Measurements from ENCODE around the gene MCM3AP. TPM values are rescaled to one million over a fixed set of nuclear protein-coding genes. Genes with fewer than 3 reads are reported as not detected.
A peak's percentile ranks its signal among the peaks of the same experiment; 100 is the strongest.

The MCM3AP gene
- total RNA-seq, 1 donor from 2014 or later = 92.2 TPM

DNA sequence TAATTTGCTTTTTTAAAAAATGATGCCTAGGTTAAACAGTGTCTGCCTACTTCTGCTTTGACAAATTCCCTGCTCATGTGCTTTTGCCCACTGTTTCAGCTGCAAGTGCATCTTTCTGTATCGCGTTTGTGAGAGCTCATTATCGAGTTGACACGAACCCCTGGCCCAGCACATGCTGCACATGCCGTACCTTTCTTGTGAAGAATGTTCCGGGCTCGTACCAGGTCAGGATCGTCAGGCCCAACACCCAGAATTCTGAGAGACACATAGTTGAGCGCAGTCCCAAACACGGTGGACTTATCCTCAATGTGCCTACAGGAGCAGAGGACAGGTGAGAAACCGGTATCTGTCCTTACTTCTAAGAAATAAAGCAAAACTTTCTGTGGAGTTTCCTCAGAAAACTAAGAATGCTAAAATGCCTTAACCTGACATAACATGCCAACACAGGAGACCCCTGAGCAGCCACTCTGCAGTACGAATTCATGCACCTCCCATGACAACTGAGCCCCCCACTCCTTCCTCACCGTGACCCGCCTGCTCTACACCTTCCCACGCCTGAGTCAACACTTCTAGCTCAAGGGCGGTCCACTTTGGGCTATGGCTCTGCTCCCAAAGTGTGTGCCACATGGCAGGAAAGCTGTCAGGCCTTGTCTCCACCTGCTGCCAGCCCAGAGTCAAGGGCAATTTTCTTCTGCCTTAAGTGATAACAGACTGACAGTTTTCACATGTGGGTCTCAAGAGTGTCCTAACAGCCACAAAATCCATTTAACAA is 63.6 kb downstream of the MCM3AP start:
- H3K27ac ChIP-seq = no peak overlapping the region

DNA sequence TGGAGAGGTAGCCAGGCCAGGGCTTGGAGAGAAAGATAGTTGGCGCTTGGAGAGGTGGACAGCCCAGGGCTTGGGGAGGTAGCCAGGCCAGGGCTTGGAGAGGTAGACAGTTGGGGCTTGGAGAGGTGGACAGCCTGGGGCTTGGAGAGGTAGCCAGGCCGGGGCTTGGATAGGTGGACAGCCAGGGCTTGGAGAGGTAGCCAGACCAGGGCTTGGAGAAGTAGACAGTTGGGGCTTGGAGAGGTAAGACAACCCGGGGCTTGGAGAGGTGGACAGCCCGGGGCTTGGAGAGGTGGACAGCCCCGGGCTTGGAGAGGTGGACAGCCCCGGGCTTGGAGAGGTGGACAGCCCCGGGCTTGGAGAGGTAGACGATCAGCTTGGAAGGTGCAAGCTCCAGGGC is 64.6 kb downstream of the MCM3AP start:
- ATAC-seq (no peak), DNase-seq (no peak)
- H3K9me3 ChIP-seq = no peaks in the 10 kb centered on the region
- peaks cover 41% of the 10 kb centered on the region for H3K36me3 ChIP-seq
- TF ChIP-seq, protein P1, sequence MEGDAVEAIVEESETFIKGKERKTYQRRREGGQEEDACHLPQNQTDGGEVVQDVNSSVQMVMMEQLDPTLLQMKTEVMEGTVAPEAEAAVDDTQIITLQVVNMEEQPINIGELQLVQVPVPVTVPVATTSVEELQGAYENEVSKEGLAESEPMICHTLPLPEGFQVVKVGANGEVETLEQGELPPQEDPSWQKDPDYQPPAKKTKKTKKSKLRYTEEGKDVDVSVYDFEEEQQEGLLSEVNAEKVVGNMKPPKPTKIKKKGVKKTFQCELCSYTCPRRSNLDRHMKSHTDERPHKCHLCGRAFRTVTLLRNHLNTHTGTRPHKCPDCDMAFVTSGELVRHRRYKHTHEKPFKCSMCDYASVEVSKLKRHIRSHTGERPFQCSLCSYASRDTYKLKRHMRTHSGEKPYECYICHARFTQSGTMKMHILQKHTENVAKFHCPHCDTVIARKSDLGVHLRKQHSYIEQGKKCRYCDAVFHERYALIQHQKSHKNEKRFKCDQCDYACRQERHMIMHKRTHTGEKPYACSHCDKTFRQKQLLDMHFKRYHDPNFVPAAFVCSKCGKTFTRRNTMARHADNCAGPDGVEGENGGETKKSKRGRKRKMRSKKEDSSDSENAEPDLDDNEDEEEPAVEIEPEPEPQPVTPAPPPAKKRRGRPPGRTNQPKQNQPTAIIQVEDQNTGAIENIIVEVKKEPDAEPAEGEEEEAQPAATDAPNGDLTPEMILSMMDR (IDR thresholded peaks at IDR 0.05) = no peak
- no peak overlapping the region for H3K4me3 ChIP-seq
- H3K27ac ChIP-seq = no peak overlapping the region
- intact Hi-C loops (cut with DNase I) = no loop called here
- H3K27me3 ChIP-seq = no peaks in the 10 kb centered on the region
- H3K4me1 ChIP-seq = peaks cover 2% of the 10 kb centered on the region

More for the DNA sequence above, 63.6 kb downstream of the MCM3AP start:
- intact Hi-C loops (cut with DNase I) = no loop called here
- DNase-seq (no peak), ATAC-seq (peak; percentile 48)
- H3K4me1 ChIP-seq = peaks cover 10% of the 10 kb centered on the region
- H3K36me3 ChIP-seq = peaks cover 34% of the 10 kb centered on the region
- TF ChIP-seq, protein P1 (IDR thresholded peaks at IDR 0.05) = no peak
- no peaks in the 10 kb centered on the region for H3K9me3 ChIP-seq
- no peaks in the 10 kb centered on the region for H3K27me3 ChIP-seq
- no peak overlapping the region for H3K4me3 ChIP-seq

DNA sequence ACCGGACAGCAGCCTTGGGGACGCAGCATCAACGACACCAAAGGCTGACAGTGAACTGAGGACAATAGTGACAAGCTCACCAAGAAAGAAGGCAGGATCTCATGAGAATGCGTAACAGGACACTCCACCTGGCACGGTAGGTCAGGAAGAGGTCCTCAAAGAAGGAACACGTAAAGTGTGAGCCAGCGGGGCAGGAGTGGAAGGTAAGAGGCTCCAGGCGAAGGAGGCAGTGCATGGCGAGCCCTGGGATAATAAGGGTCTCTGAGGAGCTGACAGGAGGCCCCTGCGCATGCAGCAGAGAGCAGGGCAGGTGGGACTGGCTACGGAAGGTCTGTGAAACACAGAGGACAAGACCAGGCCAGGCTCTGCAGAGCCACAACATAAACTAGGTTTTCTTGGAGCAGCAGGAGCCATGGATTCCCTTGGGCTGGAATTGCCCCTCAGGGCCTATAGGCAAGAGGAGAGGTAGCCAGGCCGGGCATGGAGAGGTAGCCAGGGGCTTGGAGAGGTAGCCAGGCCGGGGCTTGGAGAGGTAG is 65.1 kb downstream of the MCM3AP start:
- no peaks in the 10 kb centered on the region for H3K4me1 ChIP-seq
- peak; percentile 34 for ATAC-seq
- H3K9me3 ChIP-seq = no peaks in the 10 kb centered on the region
- no peak overlapping the region for H3K4me3 ChIP-seq
- H3K27me3 ChIP-seq = no peaks in the 10 kb centered on the region
- H3K27ac ChIP-seq = no peak overlapping the region
- DNase-seq = no peak
- H3K36me3 ChIP-seq = peaks cover 46% of the 10 kb centered on the region
- intact Hi-C loops (cut with DNase I) = no loop called here
- TF ChIP-seq, protein P1 (IDR thresholded peaks at IDR 0.05) = no peak

DNA sequence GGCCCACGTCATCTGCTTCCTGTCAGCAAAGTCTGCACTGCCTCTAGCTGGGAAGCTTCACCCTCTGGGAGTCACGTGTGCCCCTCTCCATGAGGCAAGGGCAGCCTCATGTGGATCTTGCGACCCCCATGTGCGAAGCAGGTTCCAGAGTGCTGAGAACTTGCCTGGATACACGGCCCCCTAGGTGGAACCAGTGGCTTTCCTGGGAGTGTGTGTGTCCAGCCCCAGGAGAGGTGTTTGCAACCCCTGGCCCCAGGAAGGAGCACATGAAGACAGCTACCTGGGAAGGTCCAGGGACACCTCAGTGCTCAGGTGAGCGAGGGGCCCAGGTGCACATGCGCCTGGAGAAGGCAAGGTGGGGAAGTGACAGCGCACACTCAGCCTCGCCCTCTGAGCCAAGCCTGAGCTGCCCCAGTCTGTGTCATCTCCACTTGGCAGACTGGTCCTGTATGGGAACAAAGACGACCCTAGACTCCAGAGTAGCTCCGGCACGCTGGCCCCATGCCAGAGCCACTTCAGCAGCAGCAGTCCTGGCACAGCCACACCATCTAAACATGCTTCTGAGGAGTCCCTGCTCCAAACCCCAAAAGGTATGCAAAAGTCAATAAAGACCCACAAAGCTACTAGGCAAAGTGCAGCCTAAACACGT is 65.7 kb downstream of the MCM3AP start:
- peaks cover 52% of the 10 kb centered on the region for H3K36me3 ChIP-seq
- no peaks in the 10 kb centered on the region for H3K9me3 ChIP-seq
- DNase-seq (peak; percentile 76), ATAC-seq (peak; percentile 19)
- intact Hi-C loops (cut with DNase I) = no loop called here
- no peaks in the 10 kb centered on the region for H3K4me1 ChIP-seq
- H3K27me3 ChIP-seq = no peaks in the 10 kb centered on the region
- TF ChIP-seq, protein P1 (IDR thresholded peaks at IDR 0.05) = no peak
- no peak overlapping the region for H3K4me3 ChIP-seq
- H3K27ac ChIP-seq = no peak overlapping the region

DNA sequence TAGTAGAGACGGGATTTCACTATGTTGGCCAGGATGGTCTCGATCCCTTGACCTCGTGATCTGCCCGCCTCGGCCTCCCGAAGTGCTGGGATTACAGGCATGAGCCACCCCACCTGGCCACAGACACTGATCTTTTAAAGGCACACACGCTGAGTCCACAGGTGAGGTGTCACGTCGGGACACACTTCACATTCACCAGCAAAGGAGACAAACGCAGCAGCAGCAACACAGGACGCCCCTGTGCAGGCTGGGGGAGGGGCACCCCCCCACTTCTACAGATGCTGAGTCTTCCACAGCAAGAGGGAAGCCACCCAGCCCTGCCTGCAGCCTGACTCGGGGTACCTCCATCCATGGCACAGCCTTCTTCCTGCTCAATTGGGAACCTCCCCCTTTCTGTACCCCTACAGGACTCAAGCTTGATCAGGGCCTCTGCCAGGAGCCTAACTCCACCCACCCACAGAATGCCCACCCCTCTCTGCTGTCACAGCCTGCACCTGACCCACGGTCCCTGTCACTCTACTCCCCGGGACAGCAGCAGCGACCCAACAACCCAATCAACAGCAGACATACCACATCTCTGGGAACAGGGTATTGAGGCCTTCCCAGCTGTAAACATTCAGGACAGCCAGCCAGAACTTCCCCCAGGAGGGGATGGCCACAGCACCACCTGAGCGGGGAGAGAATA is 66.4 kb downstream of the MCM3AP start:
- H3K4me3 ChIP-seq = no peak overlapping the region
- no peaks in the 10 kb centered on the region for H3K4me1 ChIP-seq
- ATAC-seq (no peak), DNase-seq (no peak)
- no peak overlapping the region for H3K27ac ChIP-seq
- H3K27me3 ChIP-seq = no peaks in the 10 kb centered on the region
- H3K36me3 ChIP-seq = peaks cover 59% of the 10 kb centered on the region
- intact Hi-C loops (cut with DNase I) = no loop called here
- TF ChIP-seq, protein P1 (IDR thresholded peaks at IDR 0.05) = no peak
- H3K9me3 ChIP-seq = no peaks in the 10 kb centered on the region

All from upper lobe of right lung (tissue), 1 donor.